Prostate gland (tissue), 2 donors: ENCODE data around the gene ADH4.

ENCODE experiments used
- POLR2AphosphoS5 ChIP-seq: sonication (generic); formaldehyde crosslinking; IDR thresholded peaks from one replicate; pipeline ENCODE4 v1.6.1; 2017; ENCODE audit warnings: antibody characterized with exemption
- TF ChIP-seq, protein P1 (sequence below), 4 experiments: fragments of 200-600 bp in 2 of 4; fragments of 450-650 bp in 2 of 4; sonication (generic) in 2 of 4; IDR thresholded peaks; 1 replicate in 3 of 4; 2 replicates in 1 of 4; pipeline ENCODE4 v1.5.1; 2016 to 2019; ENCODE audit warnings: antibody characterized with exemption in 4 of 4, mild to moderate bottlenecking in 2 of 4, moderate library complexity in 2 of 4

DNA sequence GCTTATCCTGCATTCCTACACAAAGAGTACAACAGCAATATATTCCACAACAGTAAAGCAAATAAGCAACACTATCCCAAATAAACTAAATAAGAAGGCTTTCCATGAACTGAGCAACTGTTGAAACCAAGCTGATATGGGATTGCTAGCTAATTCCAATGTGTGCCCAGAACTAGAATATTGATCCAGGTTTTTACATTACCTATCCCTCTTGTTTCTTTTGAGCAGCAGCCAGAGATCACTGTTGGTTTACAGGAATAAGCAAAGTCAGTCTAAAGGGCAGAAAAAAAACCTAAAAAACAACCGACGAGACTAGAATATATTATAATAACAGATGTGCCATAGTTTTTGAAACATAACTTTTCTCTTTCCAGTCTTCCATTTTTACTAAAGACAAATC lies 22.4 kb upstream of the ADH4 start:
- no peak for TF ChIP-seq POLR2AphosphoS5
- TF ChIP-seq, protein P1, sequence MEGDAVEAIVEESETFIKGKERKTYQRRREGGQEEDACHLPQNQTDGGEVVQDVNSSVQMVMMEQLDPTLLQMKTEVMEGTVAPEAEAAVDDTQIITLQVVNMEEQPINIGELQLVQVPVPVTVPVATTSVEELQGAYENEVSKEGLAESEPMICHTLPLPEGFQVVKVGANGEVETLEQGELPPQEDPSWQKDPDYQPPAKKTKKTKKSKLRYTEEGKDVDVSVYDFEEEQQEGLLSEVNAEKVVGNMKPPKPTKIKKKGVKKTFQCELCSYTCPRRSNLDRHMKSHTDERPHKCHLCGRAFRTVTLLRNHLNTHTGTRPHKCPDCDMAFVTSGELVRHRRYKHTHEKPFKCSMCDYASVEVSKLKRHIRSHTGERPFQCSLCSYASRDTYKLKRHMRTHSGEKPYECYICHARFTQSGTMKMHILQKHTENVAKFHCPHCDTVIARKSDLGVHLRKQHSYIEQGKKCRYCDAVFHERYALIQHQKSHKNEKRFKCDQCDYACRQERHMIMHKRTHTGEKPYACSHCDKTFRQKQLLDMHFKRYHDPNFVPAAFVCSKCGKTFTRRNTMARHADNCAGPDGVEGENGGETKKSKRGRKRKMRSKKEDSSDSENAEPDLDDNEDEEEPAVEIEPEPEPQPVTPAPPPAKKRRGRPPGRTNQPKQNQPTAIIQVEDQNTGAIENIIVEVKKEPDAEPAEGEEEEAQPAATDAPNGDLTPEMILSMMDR (IDR thresholded peaks at IDR 0.05): no peak
